ENCODE measurements around the gene MAP2K4. TPM values are rescaled to one million over a fixed set of nuclear protein-coding genes. Genes with fewer than 3 reads are reported as not detected.

Gene MAP2K4
- total RNA-seq, 1 donor from 2014 or later: 57.9 TPM

GRCh38 chr17:12024327-12024726, 3.6 kb downstream of the MAP2K4 start:
- no peak for TF ChIP-seq CTCF (IDR thresholded peaks at IDR 0.05; ENCODE audit: unreplicated experiment)
- no peaks in the 10 kb centered on the region for H3K36me3 Mint-ChIP-seq
- peaks cover 12% of the 10 kb centered on the region for H3K27me3 Mint-ChIP-seq (ENCODE audit: low read depth)
- no peak for DNase-seq (ENCODE audit: low spot score in 2 of 2, unreplicated experiment in 2 of 2)
- no peak overlapping the region for H3K4me3 Mint-ChIP-seq
- peaks cover 48% of the 10 kb centered on the region for H3K4me1 Mint-ChIP-seq
- no peak overlapping the region for H3K27ac Mint-ChIP-seq
- no peaks in the 10 kb centered on the region for H3K9me3 Mint-ChIP-seq

- DNase-seq (ENCODE audit: low spot score in 2 of 2, unreplicated experiment in 2 of 2): no peak
- no peak overlapping the region for H3K27ac Mint-ChIP-seq
- H3K27me3 Mint-ChIP-seq (ENCODE audit: low read depth): no peaks in the 10 kb centered on the region
- no peak for TF ChIP-seq CTCF (IDR thresholded peaks at IDR 0.05; ENCODE audit: unreplicated experiment)
- no peak overlapping the region for H3K4me3 Mint-ChIP-seq
- no peaks in the 10 kb centered on the region for H3K36me3 Mint-ChIP-seq
- H3K9me3 Mint-ChIP-seq: no peaks in the 10 kb centered on the region
- H3K4me1 Mint-ChIP-seq: peaks cover 47% of the 10 kb centered on the region
These were observed 7.0 kb downstream of the MAP2K4 start for GRCh38 chr17:12027658-12028057.

GRCh38 chr17:12028611-12029010, 7.9 kb downstream of the MAP2K4 start:
- Mint-ChIP-seq H3K4me1 (peaks cover 41% of the 10 kb centered on the region), H3K4me3 (no peak overlapping the region), H3K9me3 (no peaks in the 10 kb centered on the region), H3K36me3 (no peaks in the 10 kb centered on the region), H3K27me3 (ENCODE audit: low read depth) (no peaks in the 10 kb centered on the region), H3K27ac (no peak overlapping the region)
- no peak for TF ChIP-seq CTCF (IDR thresholded peaks at IDR 0.05; ENCODE audit: unreplicated experiment)
- DNase-seq (ENCODE audit: low spot score in 2 of 2, unreplicated experiment in 2 of 2): no peak

- Mint-ChIP-seq H3K27ac (no peak overlapping the region), H3K27me3 (ENCODE audit: low read depth) (no peaks in the 10 kb centered on the region), H3K4me3 (no peak overlapping the region), H3K4me1 (peaks cover 19% of the 10 kb centered on the region), H3K36me3 (peaks cover 5% of the 10 kb centered on the region), H3K9me3 (no peaks in the 10 kb centered on the region)
- DNase-seq (ENCODE audit: low spot score in 2 of 2, unreplicated experiment in 2 of 2): no peak
- no peak for TF ChIP-seq CTCF (IDR thresholded peaks at IDR 0.05; ENCODE audit: unreplicated experiment)
These were observed 13.9 kb downstream of the MAP2K4 start for GRCh38 chr17:12034538-12034937.

- no peak overlapping the region for H3K27ac Mint-ChIP-seq
- no peaks in the 10 kb centered on the region for H3K9me3 Mint-ChIP-seq
- H3K27me3 Mint-ChIP-seq (ENCODE audit: low read depth): no peaks in the 10 kb centered on the region
- peaks cover 5% of the 10 kb centered on the region for H3K36me3 Mint-ChIP-seq
- H3K4me1 Mint-ChIP-seq: peaks cover 17% of the 10 kb centered on the region
- TF ChIP-seq CTCF (IDR thresholded peaks at IDR 0.05; ENCODE audit: unreplicated experiment): no peak
- no peak for DNase-seq (ENCODE audit: low spot score in 2 of 2, unreplicated experiment in 2 of 2)
- H3K4me3 Mint-ChIP-seq: no peak overlapping the region
These were observed 15.0 kb downstream of the MAP2K4 start for GRCh38 chr17:12035673-12036072.

- H3K4me3 Mint-ChIP-seq: no peak overlapping the region
- peaks cover 7% of the 10 kb centered on the region for H3K36me3 Mint-ChIP-seq
- H3K4me1 Mint-ChIP-seq: peaks cover 9% of the 10 kb centered on the region
- TF ChIP-seq CTCF (IDR thresholded peaks at IDR 0.05; ENCODE audit: unreplicated experiment): no peak
- DNase-seq (ENCODE audit: low spot score in 2 of 2, unreplicated experiment in 2 of 2): no peak
- no peak overlapping the region for H3K27ac Mint-ChIP-seq
- H3K9me3 Mint-ChIP-seq: no peaks in the 10 kb centered on the region
- no peaks in the 10 kb centered on the region for H3K27me3 Mint-ChIP-seq (ENCODE audit: low read depth)
These were observed 17.3 kb downstream of the MAP2K4 start for GRCh38 chr17:12037970-12038369.

Data from mesothelial cell of epicardium (in vitro differentiated cells).